ENCODE data around the gene TRAPPC6A.

GRCh38 chr19:45119582-45119981 is 58.5 kb downstream of the TRAPPC6A start:
- TF ChIP-seq REST (IDR thresholded peaks at IDR 0.05; ENCODE audit: low read depth): no peak
- TF ChIP-seq, protein P1, sequence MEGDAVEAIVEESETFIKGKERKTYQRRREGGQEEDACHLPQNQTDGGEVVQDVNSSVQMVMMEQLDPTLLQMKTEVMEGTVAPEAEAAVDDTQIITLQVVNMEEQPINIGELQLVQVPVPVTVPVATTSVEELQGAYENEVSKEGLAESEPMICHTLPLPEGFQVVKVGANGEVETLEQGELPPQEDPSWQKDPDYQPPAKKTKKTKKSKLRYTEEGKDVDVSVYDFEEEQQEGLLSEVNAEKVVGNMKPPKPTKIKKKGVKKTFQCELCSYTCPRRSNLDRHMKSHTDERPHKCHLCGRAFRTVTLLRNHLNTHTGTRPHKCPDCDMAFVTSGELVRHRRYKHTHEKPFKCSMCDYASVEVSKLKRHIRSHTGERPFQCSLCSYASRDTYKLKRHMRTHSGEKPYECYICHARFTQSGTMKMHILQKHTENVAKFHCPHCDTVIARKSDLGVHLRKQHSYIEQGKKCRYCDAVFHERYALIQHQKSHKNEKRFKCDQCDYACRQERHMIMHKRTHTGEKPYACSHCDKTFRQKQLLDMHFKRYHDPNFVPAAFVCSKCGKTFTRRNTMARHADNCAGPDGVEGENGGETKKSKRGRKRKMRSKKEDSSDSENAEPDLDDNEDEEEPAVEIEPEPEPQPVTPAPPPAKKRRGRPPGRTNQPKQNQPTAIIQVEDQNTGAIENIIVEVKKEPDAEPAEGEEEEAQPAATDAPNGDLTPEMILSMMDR (IDR thresholded peaks at IDR 0.05 in 2 of 3, conservative IDR thresholded peaks at IDR 0.05 in 1 of 3; ENCODE audit: borderline replicate concordance in 1 of 3, insufficient read depth in 1 of 3, low read depth in 2 of 3, low read length in 2 of 3): no peak
